Adrenal gland (tissue), 12 donors: Measurements from ENCODE around the gene MYADML2. TPM values are rescaled to one million over a fixed set of nuclear protein-coding genes. Genes with fewer than 3 reads are reported as not detected.

Experiments used
- DNase-seq, 7 donors: peaks; one replicate each; pipeline ENCODE4 v3.0.0-alpha.2; 2019 to 2020
- H3K27ac ChIP-seq, 5 donors: fragments of 200-600 bp; sonication (generic) in 4 of 5; 1 replicate in 3 of 5; 2 replicates in 2 of 5; pipeline versions ENCODE4 v1.5.1 to v1.8.0; 2016 to 2020; ENCODE audit warnings: mild to moderate bottlenecking in 1 of 5
- H3K27me3 ChIP-seq: fragments of 200-600 bp; 2 replicates; pipeline ENCODE4 v1.8.0; 2021
- H3K36me3 ChIP-seq, 2 donors: fragments of 200-600 bp; replicated peaks in 1 of 2; 1 replicate in 1 of 2; 2 replicates in 1 of 2; pipeline versions ENCODE4 v1.5.1 to v1.8.0; 2018 to 2022
- H3K4me1 ChIP-seq, 2 donors: fragments of 200-600 bp; replicated peaks in 1 of 2; 1 replicate in 1 of 2; 2 replicates in 1 of 2; pipeline versions ENCODE4 v1.5.1 to v1.8.0; 2018 to 2021
- H3K4me3 ChIP-seq, 4 donors: fragments of 200-600 bp; sonication (generic) in 3 of 4; one replicate each; pipeline ENCODE4 v1.5.1; 2016 to 2018
- H3K9me3 ChIP-seq, 3 donors: fragments of 200-600 bp; sonication (generic) in 1 of 3; replicated peaks in 1 of 3; 1 replicate in 2 of 3; 2 replicates in 1 of 3; pipeline versions ENCODE4 v1.5.1 to v1.8.0; 2016 to 2021
- CTCF ChIP-seq, 6 experiments: fragments of 450-650 bp in 4 of 6; fragments of 200-600 bp in 2 of 6; sonication (generic) in 1 of 6; IDR thresholded peaks; 1 replicate in 5 of 6; 2 replicates in 1 of 6; pipeline versions ENCODE4 v1.5.1 to v1.8.0; 2016 to 2021; ENCODE audit warnings: antibody characterized with exemption in 6 of 6, mild to moderate bottlenecking in 2 of 6, moderate library complexity in 1 of 6
- POLR2A ChIP-seq, 2 donors: fragments of 450-650 bp; IDR thresholded peaks; one replicate each; pipeline ENCODE4 v1.6.1; 2017; ENCODE audit warnings: antibody characterized with exemption in 2 of 2, mild to moderate bottlenecking in 2 of 2, moderate library complexity in 1 of 2
- WGBS, 4 donors: extraction: QIAGEN DNeasy Blood & Tissue Kit in 2 of 4; methylation state at CpG; one replicate each; pipeline versions ENCODE4 v1.1.5 to v1.1.7; 2013 to 2017; 5-methylcytosine and 5-hydroxymethylcytosine counted together
- intact Hi-C, 2 donors: fragments of 100-400 bp; cut with DNase I; formaldehyde crosslinking; loops; one replicate each; pipeline versions ENCODE4 v1.14.1 to v1.15.0; 2022 to 2023
- polyA plus RNA-seq, 3 donors: library from polyadenylated mRNA; stranded (reverse); fragments of 200-250 nt in 2 of 3; fragments of 350-450 nt in 1 of 3; fragmentation: Illumina TruSeq in 1 of 3; extraction: RNeasy Lipid Tissue Mini Kit (QIAGEN cat#74804) in 1 of 3; gene quantifications; one replicate each; pipeline ENCODE4 v1.2.3, GENCODE V29; 2013 to 2014
- total RNA-seq, 9 donors: library from RNA; depleted of rRNA in 4 of 9; stranded (reverse); fragments of >200 nt in 4 of 9; fragments of 120-200 nt in 1 of 9; fragmentation: NEBNext Ultra II Directional in 1 of 9; extraction: Animal tissue kit (Norgen Biotek cat#: 25700) in 1 of 9; gene quantifications; one replicate each; pipeline versions ENCODE4 v1.1.0 to v1.2.4, GENCODE V29; 2013 to 2023
- donor health status: healthy with polysubstance abuse.
- donor health status: Bipolar disorder and iron deficiency.
- donor health status: DM: yes; HTN: yes; CAD: no.
- donor health status: DM: no; HTN: no; CAD: no.
- donor health status: DM: no; HTN: no; CAD: no.
- donor health status: DM: yes; HTN: yes; CAD: no.

MYADML2 gene
- total and polyA plus RNA-seq, 12 donors, result not detected

GRCh38 chr17:81957691-81958432 lies 10.8 kb upstream of the MYADML2 start:
- H3K27ac ChIP-seq, result no peak overlapping the region
- TF ChIP-seq POLR2A (IDR thresholded peaks at IDR 0.05) (no peak), CTCF (IDR thresholded peaks at IDR 0.05) (no peak)
- DNase-seq, result no peak
- no peaks in the 10 kb centered on the region for H3K9me3 ChIP-seq
- 75 to 88% (median 76%) methylated on average over 15 to 19 of the region's 19 CpGs for WGBS, 4 donors
- H3K4me3 ChIP-seq, result no peak overlapping the region
- peaks cover 9 to 11% of the 10 kb centered on the region in 2 donors for H3K4me1 ChIP-seq
- intact Hi-C loops, result loop anchor here in 1 of 2 donors (2.0 kb wide), 1 partner anchor 63 kb away; no protein-coding TSS in a partner anchor
- no peaks in the 10 kb centered on the region for H3K36me3 ChIP-seq
- H3K27me3 ChIP-seq, result peaks cover 30% of the 10 kb centered on the region

DNA sequence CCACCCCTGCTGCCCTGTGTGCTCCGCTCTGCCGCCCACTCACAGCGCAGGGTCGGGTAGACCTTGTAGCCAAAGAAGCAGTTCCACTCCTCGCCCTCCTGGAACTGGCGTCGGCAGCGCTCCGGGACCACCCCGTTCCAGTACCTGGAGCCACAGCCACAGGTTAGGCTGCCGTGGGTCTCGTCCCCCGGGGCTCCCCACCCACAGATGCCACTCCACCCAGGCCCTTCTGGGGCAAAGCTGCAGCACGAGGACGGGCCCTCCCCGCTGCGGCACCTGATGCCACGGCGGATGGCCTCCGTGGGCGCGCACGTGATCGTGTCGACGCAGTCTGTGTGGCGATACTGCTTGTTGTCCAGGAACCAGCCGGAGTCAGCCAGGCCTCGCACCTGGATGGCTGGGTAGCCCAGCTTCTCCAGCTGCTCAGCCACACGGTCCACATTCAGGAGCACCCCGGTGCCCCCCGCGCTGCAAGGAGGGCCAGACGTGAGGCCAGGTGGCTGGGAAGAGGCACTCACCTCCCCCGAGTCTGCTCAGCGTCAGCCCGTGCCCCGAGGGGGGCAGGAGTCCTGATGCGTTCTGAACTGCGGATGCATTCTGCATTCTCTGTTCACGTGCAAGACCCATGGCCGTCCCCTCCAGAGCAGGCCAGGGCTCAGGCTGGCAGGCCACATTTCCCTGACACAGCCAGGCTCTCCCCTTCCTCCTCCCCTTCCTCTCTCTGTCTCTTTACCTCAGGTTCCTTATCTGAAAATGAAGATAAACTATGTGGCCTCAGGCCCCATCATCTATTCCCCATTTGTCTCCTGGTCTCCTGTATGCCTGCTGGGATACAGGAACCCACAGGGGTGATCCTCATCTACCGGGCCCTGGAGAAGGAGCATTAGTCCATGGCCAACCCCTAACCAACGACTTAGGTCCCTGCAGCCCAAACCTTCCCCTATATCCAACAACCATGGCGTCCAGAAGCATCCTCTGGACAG lies 9.9 kb upstream of the MYADML2 start:
- intact Hi-C loops, result no loop called here
- Histone ChIP-seq H3K4me3 (no peak overlapping the region), H3K36me3 (no peaks in the 10 kb centered on the region), H3K27me3 (peaks cover 24% of the 10 kb centered on the region), H3K27ac (no peak overlapping the region), H3K9me3 (no peaks in the 10 kb centered on the region), H3K4me1 (peaks cover 9 to 11% of the 10 kb centered on the region in 2 donors)
- no peak for TF ChIP-seq CTCF (IDR thresholded peaks at IDR 0.05)
- TF ChIP-seq POLR2A (IDR thresholded peaks at IDR 0.05), result no peak
- no peak for DNase-seq
- WGBS, 4 donors, result 71 to 83% (median 76%) methylated on average over 10 to 45 of the region's 45 CpGs

DNA sequence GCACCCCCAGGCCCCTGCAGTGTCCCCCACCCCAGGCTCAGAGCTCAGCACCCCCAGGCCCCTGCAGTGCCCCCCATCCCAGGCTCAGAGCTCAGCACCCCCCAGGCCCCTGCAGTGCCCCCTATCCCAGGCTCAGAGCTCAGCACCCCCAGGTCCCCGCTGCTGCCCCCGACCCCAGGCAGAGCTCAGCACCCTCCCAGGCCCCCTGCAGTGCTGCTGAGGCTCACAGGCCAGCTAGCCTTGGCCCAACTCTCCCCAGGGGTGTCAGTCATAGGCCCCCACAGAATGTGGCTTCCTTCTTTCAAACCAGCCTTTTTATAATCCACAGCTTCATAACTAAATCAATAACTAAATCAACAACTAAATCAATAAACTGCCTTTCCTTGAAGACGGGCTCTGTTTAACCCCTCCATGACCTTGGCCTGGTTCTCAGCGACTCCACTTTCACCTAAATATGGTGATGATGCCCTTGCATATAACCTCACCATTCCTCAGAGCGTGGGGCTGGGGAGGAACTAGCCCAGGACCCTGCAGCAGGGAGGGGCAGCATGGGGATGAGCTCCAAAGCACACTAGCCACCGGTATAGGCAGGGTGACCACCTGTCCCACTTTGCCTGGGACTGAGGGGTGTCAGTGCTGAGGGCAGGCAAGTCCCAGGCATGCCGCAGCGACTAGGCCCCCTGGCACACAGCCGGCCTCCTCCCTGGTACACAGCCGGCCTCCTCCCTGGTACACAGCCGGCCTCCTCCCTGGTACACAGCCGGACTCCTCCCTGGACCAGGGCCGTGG lies 8.9 kb upstream of the MYADML2 start:
- H3K36me3 ChIP-seq, result no peaks in the 10 kb centered on the region
- no peak overlapping the region for H3K4me3 ChIP-seq
- 41 to 81% (median 71%) methylated on average over 5 to 13 of the region's 13 CpGs for WGBS, 4 donors
- DNase-seq, result no peak
- H3K27ac ChIP-seq, result no peak overlapping the region
- H3K9me3 ChIP-seq, result no peaks in the 10 kb centered on the region
- peaks cover 19% of the 10 kb centered on the region for H3K27me3 ChIP-seq
- intact Hi-C loops, result no loop called here
- H3K4me1 ChIP-seq, result peaks cover 9 to 11% of the 10 kb centered on the region in 2 donors
- TF ChIP-seq POLR2A (IDR thresholded peaks at IDR 0.05) (no peak), CTCF (IDR thresholded peaks at IDR 0.05) (no peak)
